Neutrophil (primary cell): Measurements from ENCODE around the gene EYS.
"Not testable (repeated sequence)": the region's sequence is repeated elsewhere in the genome, so short reads cannot be mapped to it uniquely, and the experiment has no call there.

Experiments
- H3K27ac ChIP-seq: fragments of 200-600 bp; sonication (generic); 2 replicates; pipeline ENCODE4 v1.5.1; 2016; ENCODE audit warnings: mild to moderate bottlenecking, moderate library complexity
- H3K27me3 ChIP-seq: fragments of 200-600 bp; sonication (generic); 2 replicates; pipeline ENCODE4 v1.6.0; 2016; ENCODE audit warnings: mild to moderate bottlenecking
- H3K36me3 ChIP-seq: fragments of 200-600 bp; sonication (generic); 2 replicates; pipeline ENCODE4 v1.5.1; 2017
- H3K4me1 ChIP-seq, 2 experiments: fragments of 200-600 bp in 1 of 2; sonication (generic) in 1 of 2; 1 replicate in 1 of 2; 2 replicates in 1 of 2; pipeline versions ENCODE4 v1.5.1 to v1.6.1; 2013 to 2016; ENCODE audit warnings: low read depth in 1 of 2, low read length in 1 of 2, mild to moderate bottlenecking in 1 of 2, moderate library complexity in 1 of 2; ENCODE audit not compliant: control insufficient read depth in 1 of 2, insufficient read depth in 1 of 2
- H3K4me3 ChIP-seq, 2 experiments: fragments of 200-600 bp in 1 of 2; sonication (generic) in 1 of 2; 1 replicate in 1 of 2; 2 replicates in 1 of 2; pipeline ENCODE4 v1.5.1; 2013 to 2016; ENCODE audit warnings: low read depth in 1 of 2, low read length in 1 of 2, mild to moderate bottlenecking in 1 of 2, moderate library complexity in 1 of 2
- H3K9me3 ChIP-seq: fragments of 200-600 bp; sonication (generic); 2 replicates; pipeline ENCODE4 v1.5.1; 2016
- CTCF ChIP-seq: fragments of 200-600 bp; sonication (generic); IDR thresholded peaks from 2 replicates; pipeline ENCODE4 v1.5.1; 2016; ENCODE audit warnings: antibody characterized with exemption

Gene EYS

GRCh38 chr6:65052626-65053025 lies 654.4 kb downstream of the EYS start:
- Histone ChIP-seq H3K4me1 (no peaks in the 10 kb centered on the region), H3K27ac (no peak overlapping the region), H3K27me3 (no peaks in the 10 kb centered on the region), H3K4me3 (no peak overlapping the region), H3K36me3 (no peaks in the 10 kb centered on the region), H3K9me3 (no peaks in the 10 kb centered on the region)
- TF ChIP-seq CTCF, result no peak

GRCh38 chr6:65045801-65046200 lies 661.2 kb downstream of the EYS start:
- no peaks in the 10 kb centered on the region for H3K4me1 ChIP-seq
- H3K9me3 ChIP-seq, result no peaks in the 10 kb centered on the region
- no peaks in the 10 kb centered on the region for H3K27me3 ChIP-seq
- no peak overlapping the region for H3K4me3 ChIP-seq
- H3K27ac ChIP-seq, result no peak overlapping the region
- H3K36me3 ChIP-seq, result no peaks in the 10 kb centered on the region
- no peak for TF ChIP-seq CTCF

- Histone ChIP-seq H3K27me3 (no peaks in the 10 kb centered on the region), H3K4me1 (no peaks in the 10 kb centered on the region), H3K4me3 (no peak overlapping the region), H3K36me3 (no peaks in the 10 kb centered on the region), H3K27ac (no peak overlapping the region), H3K9me3 (no peaks in the 10 kb centered on the region)
- TF ChIP-seq CTCF, result no peak
Observed at GRCh38 chr6:65014006-65014405, 693.0 kb downstream of the EYS start.

GRCh38 chr6:65006788-65007187 lies 700.2 kb downstream of the EYS start:
- Histone ChIP-seq H3K4me3 (no peak overlapping the region), H3K9me3 (no peaks in the 10 kb centered on the region), H3K27me3 (no peaks in the 10 kb centered on the region), H3K36me3 (no peaks in the 10 kb centered on the region), H3K4me1 (no peaks in the 10 kb centered on the region), H3K27ac (no peak overlapping the region)
- no peak for TF ChIP-seq CTCF

GRCh38 chr6:65004283-65004682 lies 702.7 kb downstream of the EYS start:
- Histone ChIP-seq H3K27ac (no peak overlapping the region), H3K36me3 (no peaks in the 10 kb centered on the region), H3K4me3 (no peak overlapping the region), H3K27me3 (no peaks in the 10 kb centered on the region), H3K4me1 (no peaks in the 10 kb centered on the region), H3K9me3 (no peaks in the 10 kb centered on the region)
- no peak for TF ChIP-seq CTCF

GRCh38 chr6:65002882-65003281 lies 704.1 kb downstream of the EYS start:
- not testable (repeated sequence) for H3K9me3 ChIP-seq, H3K4me1 ChIP-seq, H3K36me3 ChIP-seq, H3K27me3 ChIP-seq, H3K4me3 ChIP-seq, H3K27ac ChIP-seq
